ENCODE results near the gene PLAAT3.
A peak's percentile ranks its signal among the peaks of the same experiment; 100 is the strongest.
"Not testable (repeated sequence)": the region's sequence is repeated elsewhere in the genome, so short reads cannot be mapped to it uniquely, and the experiment has no call there.

PLAAT3 gene

GRCh38 chr11:63551889-63552266 is 62.4 kb downstream of the PLAAT3 start:
- H3K4me3 ChIP-seq: no peak overlapping the region
- H3K27ac ChIP-seq: peak overlapping the region in 3 of 21 experiments; percentile 44 to 69 (median 58)

- no peak overlapping the region for H3K4me3 ChIP-seq
Measured at GRCh38 chr11:63551091-63551888, 62.9 kb downstream of the PLAAT3 start.

GRCh38 chr11:63550156-63550700 is 64.0 kb downstream of the PLAAT3 start:
- H3K27ac ChIP-seq, H3K4me3 ChIP-seq: not testable (repeated sequence)

More at GRCh38 chr11:63551091-63551888, 62.9 kb downstream of the PLAAT3 start:
- peak overlapping the region in 3 of 21 experiments; percentile 44 to 69 (median 58) for H3K27ac ChIP-seq

GRCh38 chr11:63549411-63549810 is 64.8 kb downstream of the PLAAT3 start:
- no peak overlapping the region for H3K27ac ChIP-seq

GRCh38 chr11:63548178-63548577 is 66.1 kb downstream of the PLAAT3 start:
- Histone ChIP-seq H3K27ac (no peak overlapping the region), H3K4me3 (no peak overlapping the region)

More at GRCh38 chr11:63549411-63549810, 64.8 kb downstream of the PLAAT3 start:
- H3K4me3 ChIP-seq: no peak overlapping the region

GRCh38 chr11:63547061-63547460 is 67.2 kb downstream of the PLAAT3 start:
- Histone ChIP-seq H3K4me3 (no peak overlapping the region), H3K27ac (no peak overlapping the region)

GRCh38 chr11:63543711-63544110 is 70.5 kb downstream of the PLAAT3 start:
- Histone ChIP-seq H3K4me3 (no peak overlapping the region), H3K27ac (no peak overlapping the region)

- H3K27ac ChIP-seq, H3K4me3 ChIP-seq: not testable (repeated sequence)
Measured at GRCh38 chr11:63542506-63542905, 71.7 kb downstream of the PLAAT3 start.

- H3K4me3 ChIP-seq: peak overlapping the region; percentile 20 to 49 (median 30)
- peak overlapping the region; percentile 6 to 90 (median 74) for H3K27ac ChIP-seq
Measured at GRCh38 chr11:63537293-63538101, 76.7 kb downstream of the PLAAT3 start.

- peak within 1 kb of the TSS; percentile 6 to 90 (median 74) for H3K27ac ChIP-seq
- peak within 1 kb of the TSS; percentile 20 to 49 (median 30) for H3K4me3 ChIP-seq
Measured at GRCh38 chr11:63536669-63537292, 77.5 kb downstream of the PLAAT3 start, which contains the start of gene PLAAT4. Gene PLAAT4 (plus strand): TSS chr11:63536808. CDS start chr11:63536869, 61 bp downstream.

- H3K27ac ChIP-seq: peak overlapping the region in 9 of 21 experiments; percentile 66 to 90 (median 78)
Measured at GRCh38 chr11:63535734-63536133, 78.5 kb downstream of the PLAAT3 start.

GRCh38 chr11:63534895-63535461 is 79.3 kb downstream of the PLAAT3 start:
- peak overlapping the region in 8 of 21 experiments; percentile 0 to 90 (median 76) for H3K27ac ChIP-seq
- H3K4me3 ChIP-seq: no peak overlapping the region

More at GRCh38 chr11:63535734-63536133, 78.5 kb downstream of the PLAAT3 start:
- H3K4me3 ChIP-seq: no peak overlapping the region

- no peak overlapping the region for H3K4me3 ChIP-seq
- peak overlapping the region in 2 of 21 experiments; percentile 15 to 88 for H3K27ac ChIP-seq
Measured at GRCh38 chr11:63534076-63534475, 80.2 kb downstream of the PLAAT3 start.

- H3K27ac ChIP-seq: no peak overlapping the region
- H3K4me3 ChIP-seq: no peak overlapping the region
Measured at GRCh38 chr11:63532799-63533475, 81.3 kb downstream of the PLAAT3 start.

GRCh38 chr11:63532117-63532516 is 82.1 kb downstream of the PLAAT3 start:
- Histone ChIP-seq H3K4me3 (no peak overlapping the region), H3K27ac (no peak overlapping the region)

GRCh38 chr11:63531074-63531792 is 83.0 kb downstream of the PLAAT3 start:
- not testable (repeated sequence) for H3K4me3 ChIP-seq, H3K27ac ChIP-seq

GRCh38 chr11:63530021-63530420 is 84.2 kb downstream of the PLAAT3 start:
- no peak overlapping the region for H3K27ac ChIP-seq
- H3K4me3 ChIP-seq: no peak overlapping the region

GRCh38 chr11:63529373-63529772 is 84.9 kb downstream of the PLAAT3 start:
- not testable (repeated sequence) for H3K27ac ChIP-seq, H3K4me3 ChIP-seq

Measured in skin epidermis (tissue), 12 donors.